DMS153 treated with DMSO at 0.1 percent for 48 hours (cell line): ENCODE measurements around the gene SLC2A10.
"Not testable (repeated sequence)": the region's sequence is repeated elsewhere in the genome, so short reads cannot be mapped to it uniquely, and the experiment has no call there.

Experiments used
- DNase-seq: peaks from one replicate; lab custom pipeline; 2025; ENCODE audit not compliant: unreplicated experiment; lab: John Stamatoyannopoulos, UW

The SLC2A10 gene

DNA sequence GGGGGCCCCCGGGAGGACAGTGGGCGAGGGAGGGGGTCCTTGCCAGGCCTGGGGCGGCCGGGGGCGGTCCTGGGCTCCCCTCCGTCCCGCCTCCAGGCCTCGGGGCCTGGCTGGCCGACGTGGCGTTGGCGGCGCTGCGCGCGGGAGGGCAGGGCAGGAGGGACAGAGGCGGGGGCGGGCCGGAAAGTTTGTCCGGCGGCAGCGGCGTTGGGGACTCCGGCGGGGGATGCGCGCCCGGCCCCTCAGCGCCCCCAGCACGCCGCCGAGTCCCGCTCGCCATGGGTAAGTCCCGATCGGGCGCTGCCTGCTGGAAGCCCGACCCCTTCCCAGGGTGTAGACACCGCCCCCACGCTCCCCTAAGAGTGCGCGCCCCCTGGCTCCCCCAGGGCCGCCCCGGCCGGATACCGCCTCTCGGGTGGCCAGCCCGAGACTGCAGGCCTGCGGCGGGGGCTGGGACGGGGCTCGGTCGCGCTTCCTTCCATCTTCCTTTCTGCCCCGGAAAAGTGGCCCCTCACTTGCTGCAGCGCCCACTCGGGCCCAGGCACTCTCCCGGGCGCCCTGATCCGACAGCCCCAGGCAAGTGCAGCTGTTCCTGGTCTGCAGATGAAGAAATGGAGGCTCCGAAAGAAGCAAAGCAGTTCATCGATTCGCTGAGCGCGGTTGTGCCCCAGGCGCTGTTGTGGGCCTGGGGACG, at the start of gene SLC2A10:
TSS of gene SLC2A10 (plus strand) at position 191 of the 694 bp plus-strand sequence. CDS start at position 279, 88 bp downstream.
- no peak for DNase-seq

DNA sequence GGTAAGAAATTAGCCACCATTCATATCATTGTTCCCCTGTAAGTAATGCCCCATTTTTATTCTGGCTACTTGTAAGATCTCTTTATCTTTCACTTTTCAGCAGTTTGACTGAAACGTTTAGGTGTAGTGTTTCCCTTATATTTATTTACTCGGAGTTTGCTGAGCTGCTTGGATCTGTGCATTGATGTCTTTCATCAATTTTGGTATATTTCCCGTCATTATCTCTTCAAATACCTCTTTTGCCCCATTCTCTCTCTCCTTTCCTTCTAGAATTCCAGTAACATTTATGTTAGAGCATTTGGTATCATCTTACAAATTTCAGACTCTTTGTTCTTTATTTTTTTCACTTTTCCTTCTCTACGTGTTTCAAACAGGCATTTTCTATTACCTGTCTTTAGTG, 49.0 kb upstream of the SLC2A10 start:
- DNase-seq, result no peak

DNA sequence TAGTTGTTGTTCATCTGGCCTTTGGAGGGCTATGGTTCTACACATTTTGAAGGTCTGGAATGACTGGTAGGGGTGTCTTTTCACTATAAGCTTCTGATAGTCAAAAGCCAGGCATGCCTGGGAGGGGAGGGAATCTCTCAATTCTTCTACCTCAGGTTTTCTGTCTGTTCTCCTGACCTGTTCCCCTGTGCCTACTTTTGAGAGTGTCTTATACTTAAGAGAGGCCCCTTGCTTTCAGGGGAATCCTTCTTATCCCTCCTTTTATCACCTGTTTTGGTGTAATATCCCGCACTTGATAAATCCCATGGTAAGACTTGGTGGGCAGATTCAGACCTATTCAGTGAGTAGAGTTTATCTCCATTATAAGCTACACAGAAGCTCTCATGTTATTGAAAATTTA, 47.8 kb upstream of the SLC2A10 start:
- no peak for DNase-seq

DNA sequence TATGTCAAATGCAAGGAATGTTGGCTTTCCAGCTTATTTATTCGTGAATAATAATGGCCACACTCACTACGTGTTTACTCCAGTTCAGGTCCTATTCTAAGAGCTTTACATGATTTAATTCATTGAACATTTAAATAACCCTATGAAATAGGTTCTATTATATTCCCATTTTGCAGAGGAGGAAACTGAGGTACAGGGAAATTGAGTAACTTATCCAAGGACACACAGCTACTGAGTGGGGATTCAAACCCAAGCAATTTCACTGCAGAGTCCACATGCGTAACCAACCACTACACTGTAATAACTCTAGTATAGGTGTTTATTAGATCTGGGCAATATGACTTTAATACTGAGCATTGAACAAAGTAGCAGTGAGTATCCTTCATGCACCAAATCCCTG, 45.9 kb upstream of the SLC2A10 start:
- no peak for DNase-seq

DNA sequence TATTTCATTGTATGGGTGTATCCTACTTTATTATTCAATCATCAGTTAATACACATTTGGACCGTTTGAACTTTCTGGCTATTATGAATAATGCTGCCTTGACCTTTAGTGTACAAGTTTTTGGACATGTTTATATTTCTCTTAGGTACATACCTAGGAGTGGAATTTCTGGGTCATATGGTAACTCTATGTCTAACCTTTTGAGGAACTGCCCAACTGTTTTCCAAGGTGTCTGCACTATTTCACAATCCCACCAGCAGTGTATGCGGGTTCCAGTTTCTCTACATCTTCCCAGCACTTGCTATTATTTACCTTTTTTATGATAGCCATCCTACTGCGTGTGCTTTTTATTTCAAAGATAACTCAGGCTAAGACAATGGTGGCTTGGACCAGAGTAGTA, 43.8 kb upstream of the SLC2A10 start:
- no peak for DNase-seq

DNA sequence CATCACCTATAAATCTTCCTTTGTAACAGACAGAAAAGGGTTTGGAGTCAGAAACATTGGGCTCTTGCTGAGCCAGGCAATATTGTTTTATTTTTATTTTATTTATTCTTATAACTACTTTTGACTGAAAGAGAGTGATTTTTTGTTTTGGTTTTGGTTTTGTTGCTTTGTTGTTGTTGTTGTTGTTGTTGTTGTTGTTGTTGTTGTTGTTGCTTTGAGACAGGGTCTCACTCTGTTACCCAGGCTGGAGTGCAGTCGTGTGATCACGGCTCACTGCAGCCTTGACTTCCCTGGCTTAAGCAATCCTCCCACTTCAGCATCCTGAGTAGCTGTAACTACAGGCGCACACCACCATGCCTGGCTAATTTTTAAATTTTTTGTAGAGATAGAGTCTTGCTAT, 43.1 kb upstream of the SLC2A10 start:
- DNase-seq, result no peak

DNA sequence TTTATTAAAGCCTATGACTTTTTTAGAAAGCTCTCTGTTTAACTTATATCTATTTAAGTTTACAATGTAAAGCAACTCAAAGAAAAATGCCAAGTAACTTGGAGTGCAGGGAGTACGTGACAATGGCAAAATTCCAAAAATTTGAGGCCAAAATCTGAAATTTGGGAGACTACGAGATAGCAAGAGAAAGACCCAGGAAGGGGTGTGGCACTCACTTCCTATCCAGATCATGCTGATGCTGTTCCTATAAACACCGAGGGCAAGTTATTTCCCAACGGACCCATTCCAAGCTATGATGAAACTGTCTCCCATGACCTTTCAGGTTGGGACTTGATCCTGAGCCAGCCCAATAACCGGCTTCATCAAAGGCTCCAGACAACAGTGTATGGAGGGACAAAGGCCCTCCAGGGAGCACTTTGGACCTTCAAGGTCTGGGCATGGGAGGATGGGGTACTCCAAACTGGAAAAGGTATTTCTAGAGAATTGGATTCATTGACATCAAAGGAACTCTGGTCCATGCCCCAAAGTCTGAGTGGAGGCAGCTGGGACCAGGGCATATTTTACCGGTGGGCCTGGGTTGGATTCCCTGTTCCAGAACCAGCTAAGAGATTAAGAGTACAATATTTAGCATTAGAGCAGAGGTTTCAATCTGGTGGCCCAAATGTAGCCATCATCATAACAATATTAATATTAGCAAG, 42.5 kb upstream of the SLC2A10 start:
- DNase-seq, result no peak

DNA sequence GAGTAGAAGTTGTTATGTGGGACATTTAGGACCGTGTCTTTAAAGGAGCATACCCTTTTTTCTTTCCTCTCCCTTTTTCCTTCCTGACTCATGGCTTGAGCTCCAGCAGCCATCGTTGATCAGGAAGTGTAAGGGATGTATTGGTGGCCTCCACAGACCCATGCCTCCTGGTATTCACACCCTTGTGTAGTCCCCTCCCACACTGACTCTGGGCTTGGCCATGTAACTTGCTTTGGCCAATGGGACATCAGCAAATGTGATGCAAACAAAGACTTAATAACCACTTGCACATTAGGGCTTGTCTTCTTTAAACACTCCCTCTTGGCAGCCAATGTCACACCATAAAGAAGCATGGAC, 39.2 kb upstream of the SLC2A10 start:
- no peak for DNase-seq

DNA sequence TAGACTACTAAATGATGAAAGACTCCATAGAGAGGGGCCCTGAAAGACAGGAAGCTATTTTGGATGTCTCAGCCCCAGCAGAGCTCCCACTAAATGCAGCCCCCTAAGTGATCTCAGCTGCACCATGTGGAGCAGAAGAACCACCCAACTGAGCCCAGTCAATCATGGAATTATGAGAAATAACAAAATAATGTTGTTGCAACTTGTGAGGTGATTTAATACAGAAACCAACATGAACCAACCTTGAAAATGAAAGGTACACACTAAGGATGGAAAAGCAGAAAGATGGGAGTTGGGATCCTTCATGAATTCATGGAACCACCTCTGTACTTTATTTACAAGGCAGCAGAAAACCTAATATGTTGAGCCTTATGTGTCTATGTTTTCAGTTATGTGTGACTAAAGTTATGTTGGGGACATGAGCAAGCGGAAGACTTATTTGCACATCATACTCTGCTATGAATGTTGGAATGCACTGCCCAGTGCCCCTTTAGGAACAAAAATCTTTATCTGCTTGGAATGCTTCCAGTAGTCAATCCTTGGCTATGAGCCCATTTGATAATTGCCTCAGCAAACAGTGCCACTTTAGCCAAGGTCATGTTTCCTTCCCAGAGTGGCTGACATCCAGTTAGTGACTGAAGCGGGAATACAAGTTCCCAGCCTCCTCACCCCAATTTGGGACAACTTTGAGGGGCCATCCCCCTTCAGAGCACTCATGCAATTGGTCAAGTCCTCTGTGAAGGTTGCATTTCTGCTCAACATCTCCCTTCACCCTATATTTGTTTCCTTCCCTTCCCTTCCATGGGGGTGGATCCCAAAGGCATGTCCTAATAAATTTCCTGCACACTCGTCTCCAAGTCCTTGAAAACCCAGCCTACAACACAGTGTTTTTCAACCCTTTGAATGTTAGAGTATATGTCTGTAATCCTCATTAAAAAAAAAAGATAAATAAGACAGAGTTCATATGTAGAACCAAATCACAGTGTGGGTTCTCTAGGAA, 38.6 kb upstream of the SLC2A10 start:
- DNase-seq, result no peak

DNA sequence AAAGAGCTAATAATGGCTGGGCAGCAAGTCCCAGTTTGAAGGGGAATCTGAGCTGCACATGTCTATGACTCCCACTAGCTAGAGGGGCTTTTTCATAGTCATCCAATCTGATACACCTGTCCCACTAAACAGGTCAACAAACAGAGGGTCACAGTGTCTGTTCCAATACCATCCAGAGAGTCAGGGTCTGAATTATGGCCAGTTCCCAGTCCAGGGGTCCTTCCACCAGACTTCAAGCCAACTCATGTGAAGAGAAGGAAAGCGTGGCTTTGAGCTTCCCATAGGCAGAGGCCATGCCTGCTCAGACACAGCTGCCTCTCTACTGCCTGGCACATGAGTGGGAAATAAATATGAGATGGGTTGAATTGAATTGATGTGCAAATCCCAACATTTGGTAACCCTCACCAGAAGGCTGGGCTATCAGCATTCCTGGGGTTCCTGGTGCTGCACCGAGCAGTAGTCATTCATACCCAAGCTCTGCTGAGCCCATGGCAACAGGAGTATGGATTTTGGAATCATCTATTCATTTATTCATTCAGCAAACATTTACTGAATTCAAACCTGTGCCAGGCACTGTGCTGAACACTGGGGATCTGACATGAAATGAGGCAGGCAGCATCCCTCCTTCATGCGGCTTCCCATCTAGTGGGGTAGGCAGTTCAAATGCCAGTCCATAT, 37.4 kb upstream of the SLC2A10 start:
- DNase-seq, result no peak

DNA sequence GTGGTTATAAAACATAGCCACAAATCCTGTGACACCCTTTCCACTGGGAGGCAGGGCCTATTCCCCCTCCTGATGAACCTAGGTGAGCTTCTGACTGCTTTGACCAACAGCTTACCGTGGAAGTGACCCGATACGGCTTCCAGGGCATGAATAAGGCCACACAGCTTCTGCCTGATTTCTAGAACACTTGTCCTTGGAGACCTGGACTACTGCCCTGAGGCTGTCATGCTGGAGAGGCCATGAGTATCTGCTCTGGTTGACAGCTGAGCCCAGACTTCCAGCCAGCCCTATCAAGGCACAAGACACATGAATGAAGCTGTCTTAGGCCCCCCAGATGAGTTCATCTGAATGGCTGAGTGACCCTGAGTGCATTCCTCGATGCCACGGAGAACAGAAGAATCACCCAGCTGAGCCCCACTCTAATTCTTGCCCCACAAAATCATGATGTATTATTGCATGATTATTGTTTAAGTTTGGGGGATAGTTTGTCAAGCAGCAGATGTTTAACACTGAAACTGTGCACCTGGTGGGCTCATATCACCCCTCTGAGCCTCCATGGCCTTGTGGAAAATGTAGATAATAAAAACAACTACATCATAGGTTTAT, 36.8 kb upstream of the SLC2A10 start:
- no peak for DNase-seq

DNA sequence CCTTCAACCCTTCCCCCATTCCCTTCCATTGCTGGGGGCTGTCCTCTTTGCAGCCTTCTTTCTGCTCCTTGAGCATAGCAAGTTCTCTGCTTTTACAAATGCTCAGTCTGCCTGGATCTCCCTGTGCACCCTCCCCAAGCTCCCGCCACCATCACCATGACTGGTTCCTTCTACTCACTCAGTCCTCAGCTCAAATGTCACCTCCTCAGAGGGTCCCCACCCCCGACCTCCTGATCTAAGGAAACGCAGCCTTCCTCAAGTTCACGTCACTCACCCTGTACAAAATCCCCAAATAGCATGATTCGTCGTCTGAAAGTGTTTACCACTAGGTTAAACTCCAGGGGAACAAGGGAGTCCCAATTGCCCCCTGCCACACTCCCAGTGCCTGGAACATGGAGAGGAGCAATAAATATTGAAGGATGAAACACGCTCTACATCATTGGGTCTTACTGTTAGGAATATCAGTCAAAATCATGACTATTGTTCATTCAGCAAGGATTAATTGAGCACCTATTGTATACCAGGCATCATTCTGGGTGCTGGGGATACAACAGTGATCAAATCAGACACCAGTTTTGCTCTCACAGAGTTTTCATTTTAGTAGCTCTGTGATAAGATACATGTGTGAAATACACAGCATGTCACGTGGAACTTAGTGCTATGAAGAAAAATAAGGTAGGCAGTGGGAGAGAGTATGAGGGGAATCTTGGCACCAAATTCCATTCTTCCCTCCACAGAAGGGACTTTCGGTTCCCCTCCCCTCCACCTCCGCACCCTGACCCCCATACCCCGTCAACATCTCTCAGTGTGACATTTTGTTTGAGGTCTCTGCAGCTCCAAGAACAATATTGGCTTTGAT, 35.8 kb upstream of the SLC2A10 start:
- DNase-seq, result no peak

DNA sequence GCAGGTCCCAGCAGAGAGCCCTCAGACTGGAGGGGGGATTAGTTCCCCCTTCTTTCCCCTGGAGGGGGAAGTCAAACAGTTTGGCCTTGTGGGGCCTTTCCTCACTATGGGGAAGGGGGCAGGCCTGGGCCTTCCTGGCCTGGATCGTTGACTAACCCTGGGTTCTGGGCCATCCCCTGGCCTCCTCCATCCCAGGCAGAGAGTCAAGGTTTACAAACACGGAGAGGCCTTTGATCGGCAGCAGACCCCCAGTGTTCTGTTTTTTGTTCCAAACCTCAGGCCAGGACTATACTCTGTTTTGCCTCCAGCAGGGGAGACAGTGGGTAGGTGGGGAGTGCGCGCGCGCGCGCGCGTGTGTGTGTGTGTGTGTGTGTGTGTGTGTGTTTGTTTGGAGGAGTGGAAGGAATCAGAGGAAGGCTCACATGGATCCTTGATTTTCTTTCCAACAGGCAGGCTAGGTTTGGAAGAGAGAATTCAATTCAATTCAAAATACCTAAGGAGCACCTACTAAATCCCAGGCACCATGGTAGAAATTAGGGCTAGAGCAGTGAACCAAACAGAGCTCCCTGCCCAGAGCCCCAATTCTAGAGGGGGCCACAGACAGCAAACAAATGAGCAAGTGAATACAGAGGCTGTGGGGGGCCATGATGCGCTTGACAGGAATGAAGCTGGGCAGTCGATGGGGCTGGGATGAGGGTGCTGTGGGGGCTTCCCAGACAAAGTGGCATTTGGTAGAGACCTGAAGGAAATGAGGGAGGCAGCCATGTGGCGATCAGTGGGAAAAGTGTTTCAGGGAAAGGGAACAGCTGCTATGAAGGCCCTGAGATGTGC, 35.0 kb upstream of the SLC2A10 start:
- no peak for DNase-seq

DNA sequence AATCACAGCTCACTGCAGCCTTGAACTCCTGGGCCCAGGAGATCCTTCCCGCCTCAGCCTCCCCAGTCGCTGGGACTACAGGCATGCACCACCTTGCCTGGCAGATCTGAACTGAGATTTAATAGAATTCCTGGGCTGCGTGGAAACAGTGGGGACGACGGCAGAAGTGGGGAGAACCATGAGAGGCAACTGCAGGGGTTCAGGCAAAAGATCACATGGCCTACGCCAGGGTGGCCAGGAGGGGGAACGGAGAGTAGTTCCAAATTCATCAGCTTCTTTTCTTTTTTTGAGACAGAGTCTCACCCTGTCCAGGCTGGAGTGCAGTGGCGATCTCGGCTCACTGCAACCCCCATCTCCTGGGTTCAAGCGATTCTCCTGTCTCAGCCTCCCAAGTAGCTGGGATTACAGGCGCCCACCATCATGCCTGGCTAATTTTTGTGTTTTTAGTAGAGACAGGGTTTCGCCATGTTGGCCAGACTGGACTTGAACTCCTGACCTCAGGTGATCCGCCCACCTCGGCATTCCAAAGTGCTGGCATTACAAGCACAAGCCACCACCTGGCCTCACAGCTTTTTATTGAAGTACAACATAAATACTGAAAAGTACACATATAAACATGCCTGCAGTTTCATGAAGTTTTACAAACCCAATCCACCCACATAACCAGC, 32.7 kb upstream of the SLC2A10 start:
- DNase-seq, result not testable (repeated sequence)

DNA sequence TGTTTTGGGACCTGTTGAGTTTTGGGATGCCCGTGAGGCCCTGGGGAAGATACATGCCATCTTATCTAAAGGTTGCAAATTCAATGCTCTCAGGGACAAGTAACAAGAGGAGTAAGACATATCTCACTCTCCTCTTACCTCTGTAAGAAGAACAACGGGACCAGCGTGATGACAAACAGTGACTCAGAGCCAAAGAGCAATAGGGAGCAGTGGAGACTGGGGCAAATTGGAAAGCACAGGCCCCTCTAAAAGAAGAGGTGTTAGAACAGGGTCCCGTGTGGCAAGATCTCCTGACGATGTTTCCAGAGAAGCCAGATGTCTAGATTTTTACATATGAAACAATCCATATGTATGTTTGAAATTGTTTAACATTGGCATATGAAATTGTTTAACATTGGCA, 31.8 kb upstream of the SLC2A10 start:
- no peak for DNase-seq

DNA sequence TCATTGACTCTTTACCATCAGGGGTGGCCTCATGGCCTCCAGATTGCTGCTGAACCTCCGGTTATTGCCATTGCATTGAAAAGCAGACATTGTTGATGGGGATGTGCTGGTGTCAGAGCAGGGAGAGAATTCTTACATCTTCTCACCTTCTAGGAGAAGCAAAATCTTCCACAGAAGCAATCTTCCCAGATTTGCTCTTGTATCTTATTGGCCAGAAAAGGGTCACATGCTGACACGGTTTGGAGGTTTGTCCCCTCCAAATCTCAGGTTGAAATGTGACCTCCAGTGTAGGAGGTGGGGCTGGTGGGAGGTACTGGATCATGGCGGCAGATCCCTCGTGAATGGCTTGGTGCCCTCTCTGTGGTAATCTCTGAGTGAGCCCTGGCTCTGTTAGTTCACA, 30.9 kb upstream of the SLC2A10 start:
- DNase-seq, result no peak

DNA sequence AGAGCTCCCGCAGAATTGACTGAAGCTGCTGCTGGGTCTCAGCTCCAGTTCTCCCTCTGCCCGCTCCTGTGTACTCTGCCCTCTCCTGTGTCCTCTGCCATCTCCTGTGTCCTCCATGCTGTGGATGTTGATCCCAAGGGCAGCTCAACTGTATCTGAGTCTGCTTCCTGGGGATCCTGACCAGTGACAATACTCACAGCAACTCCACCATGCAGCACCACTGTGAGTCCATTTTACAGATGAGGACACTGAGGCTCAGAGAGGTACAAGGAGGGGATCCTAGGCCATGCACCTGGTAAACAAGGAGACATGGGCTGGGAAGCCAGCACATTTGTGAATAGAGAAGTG, 28.8 kb upstream of the SLC2A10 start:
- no peak for DNase-seq

DNA sequence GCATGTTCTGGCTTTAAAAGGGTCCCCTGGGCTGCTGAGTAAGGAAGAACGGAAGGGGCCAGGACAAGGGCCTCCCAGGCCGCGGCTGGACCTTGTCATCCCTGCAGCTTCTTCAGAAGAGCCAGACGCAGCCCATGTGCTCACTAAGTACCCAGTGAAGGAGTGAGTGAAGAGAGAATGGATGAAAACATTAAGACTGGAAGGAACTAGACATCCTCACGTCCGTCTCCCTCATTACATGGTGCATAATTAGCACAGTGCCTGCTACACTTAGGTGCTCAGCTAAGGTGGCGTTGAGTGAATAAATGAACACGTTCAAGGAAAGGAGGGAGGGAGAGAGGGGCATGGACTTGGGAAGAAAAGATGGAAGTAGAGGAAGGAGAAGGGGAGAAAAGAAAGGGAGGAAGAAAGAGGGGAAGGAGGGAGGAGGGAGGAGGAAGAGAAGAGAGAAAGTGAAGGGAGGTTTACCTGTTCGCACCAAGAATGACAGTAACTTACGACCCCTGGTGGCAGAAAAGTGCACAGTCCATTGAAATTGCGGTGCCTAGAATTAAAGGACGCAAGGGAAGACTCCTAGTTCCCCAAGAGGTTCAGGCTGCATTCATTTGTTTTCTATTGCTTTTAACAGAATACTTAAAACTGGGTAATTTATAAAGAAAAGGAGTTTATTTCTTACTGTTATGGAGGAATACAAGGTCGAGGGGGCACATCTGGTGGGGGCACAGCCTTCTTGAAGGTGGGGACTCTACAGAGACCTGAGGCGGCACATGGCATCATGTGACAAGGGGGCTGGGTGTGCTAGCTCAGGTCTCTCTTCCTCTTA, 28.2 kb upstream of the SLC2A10 start:
- DNase-seq, result peak; percentile 72
